ENCODE measurements around the gene ALG2.

- TF ChIP-seq FOXM1 (IDR thresholded peaks at IDR 0.05; ENCODE audit: borderline replicate concordance), result no peak
- TF ChIP-seq BHLHE40 (IDR thresholded peaks at IDR 0.05; ENCODE audit: borderline replicate concordance), result no peak
- TF ChIP-seq PKNOX1 (IDR thresholded peaks at IDR 0.05), result no peak
- TF ChIP-seq L3MBTL2 (conservative IDR thresholded peaks at IDR 0.05), result no peak
- TF ChIP-seq FOXK2 (IDR thresholded peaks at IDR 0.05), result no peak
- TF ChIP-seq SUZ12 (IDR thresholded peaks at IDR 0.05), result no peak
- TF ChIP-seq LEF1 (IDR thresholded peaks at IDR 0.05; ENCODE audit: borderline replicate concordance), result no peak
- no peak for TF ChIP-seq HDGF (IDR thresholded peaks at IDR 0.05; ENCODE audit: borderline replicate concordance)
- TF ChIP-seq ELF4 (IDR thresholded peaks at IDR 0.05), result no peak
- no peak for TF ChIP-seq ARNT (IDR thresholded peaks at IDR 0.05)
- no peak for TF ChIP-seq TARDBP (IDR thresholded peaks at IDR 0.05)
- TF ChIP-seq SP1 (IDR thresholded peaks at IDR 0.05), result no peak
Observed at GRCh38 chr9:99265691-99266090, 43.9 kb upstream of the ALG2 start.
